Measurements from ENCODE around the gene PRKG1.

DNA sequence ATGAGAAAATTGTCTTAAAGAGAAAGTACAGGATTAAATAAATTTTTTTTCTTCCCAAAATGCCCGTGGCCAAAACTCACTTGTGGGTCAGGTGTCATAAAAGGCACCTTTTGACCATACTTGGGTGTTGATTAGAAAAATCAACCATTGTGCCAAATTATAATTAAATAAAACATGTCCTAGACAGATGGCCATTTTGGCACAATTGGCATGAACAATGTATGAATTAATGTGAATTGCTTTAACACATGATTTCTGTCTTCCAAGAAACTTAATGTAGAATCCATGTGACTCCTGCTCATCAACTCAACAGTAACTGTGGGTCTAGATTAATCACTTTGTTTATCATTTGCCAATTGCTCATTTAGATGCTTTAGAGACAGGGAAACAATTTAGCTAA is 561.1 kb downstream of the PRKG1 start:
- TF ChIP-seq USF2 (IDR thresholded peaks at IDR 0.05; ENCODE audit: low read length) (no peak), CBX5 (IDR thresholded peaks at IDR 0.05; ENCODE audit: low read depth, low read length) (no peak), RFX5 (IDR thresholded peaks at IDR 0.05; ENCODE audit: borderline replicate concordance, low read depth, low read length) (no peak)

Measured in H1 (cell line).